ENCODE measurements around the gene COLEC11.

GRCh38 chr2:3670941-3671340 lies 76.0 kb downstream of the COLEC11 start:
- no peak for TF ChIP-seq CTCF (optimal IDR thresholded peaks at IDR 0.05 in 1 of 3, IDR thresholded peaks at IDR 0.05 in 1 of 3, conservative IDR thresholded peaks at IDR 0.05 in 1 of 3; ENCODE audit: extremely low read depth in 1 of 3, insufficient read depth in 2 of 3, low read length in 3 of 3)
- TF ChIP-seq EZH2 (IDR thresholded peaks at IDR 0.05; ENCODE audit: low read length), result no peak

Data from keratinocyte (primary cell).